Femur (tissue), 1 donor: ENCODE results near the gene FSTL4.
"Not testable (repeated sequence)": the region's sequence is repeated elsewhere in the genome, so short reads cannot be mapped to it uniquely, and the experiment has no call there.

ENCODE experiments used
- DNase-seq: peaks from one replicate; pipeline ENCODE4 v3.0.0-alpha.2; 2017

Gene FSTL4

GRCh38 chr5:133399247-133399891 is 213.0 kb downstream of the FSTL4 start:
- DNase-seq, result peak; percentile 2

- peak; percentile 5 for DNase-seq
Measured at GRCh38 chr5:133398646-133399101, 213.7 kb downstream of the FSTL4 start.

- DNase-seq, result peak; percentile 3
Measured at GRCh38 chr5:133397990-133398645, 214.2 kb downstream of the FSTL4 start.

GRCh38 chr5:133397348-133397747 is 215.0 kb downstream of the FSTL4 start:
- peak; percentile 17 for DNase-seq

- DNase-seq, result peak; percentile 24
Measured at GRCh38 chr5:133396814-133397213, 215.5 kb downstream of the FSTL4 start.

- DNase-seq, result peak; percentile 63
Measured at GRCh38 chr5:133396187-133396741, 216.1 kb downstream of the FSTL4 start.

- DNase-seq, result not testable (repeated sequence)
Measured at GRCh38 chr5:133395207-133395606, 217.1 kb downstream of the FSTL4 start.

GRCh38 chr5:133394477-133394817 is 217.9 kb downstream of the FSTL4 start:
- DNase-seq, result not testable (repeated sequence)

- peak; percentile 7 for DNase-seq
Measured at GRCh38 chr5:133393776-133394476, 218.4 kb downstream of the FSTL4 start.

GRCh38 chr5:133392448-133392847 is 219.9 kb downstream of the FSTL4 start:
- DNase-seq, result peak; percentile 6

GRCh38 chr5:133391354-133392136 is 220.8 kb downstream of the FSTL4 start:
- peak; percentile 6 for DNase-seq

GRCh38 chr5:133390416-133391353 is 221.7 kb downstream of the FSTL4 start:
- DNase-seq, result peak; percentile 5

- DNase-seq, result peak; percentile 6
Measured at GRCh38 chr5:133389066-133389590, 223.2 kb downstream of the FSTL4 start.

- DNase-seq, result peak; percentile 7
Measured at GRCh38 chr5:133387621-133388020, 224.7 kb downstream of the FSTL4 start.

- DNase-seq, result peak; percentile 5
Measured at GRCh38 chr5:133387091-133387490, 225.2 kb downstream of the FSTL4 start.

- DNase-seq, result peak; percentile 2
Measured at GRCh38 chr5:133386662-133387061, 225.7 kb downstream of the FSTL4 start.

GRCh38 chr5:133385346-133385745 is 227.0 kb downstream of the FSTL4 start:
- DNase-seq, result peak; percentile 2

GRCh38 chr5:133384903-133385302 is 227.4 kb downstream of the FSTL4 start:
- DNase-seq, result peak; percentile 8

- peak; percentile 17 for DNase-seq
Measured at GRCh38 chr5:133384120-133384855, 228.1 kb downstream of the FSTL4 start.

- no peak for DNase-seq
Measured at GRCh38 chr5:133383580-133383939, 228.8 kb downstream of the FSTL4 start.
